Coronary artery (tissue), 2 donors: Measurements from ENCODE around the gene MTARC2.
"Not testable (repeated sequence)": the region's sequence is repeated elsewhere in the genome, so short reads cannot be mapped to it uniquely, and the experiment has no call there.

ENCODE experiments used
- DNase-seq: peaks from one replicate; pipeline ENCODE4 v3.0.0-alpha.2; 2017; ENCODE audit warnings: low spot score
- H3K27ac ChIP-seq, 2 donors: fragments of 200-600 bp; sonication (generic); one replicate each; pipeline ENCODE4 v1.5.1; 2016 to 2019
- H3K4me3 ChIP-seq: fragments of 200-600 bp; sonication (generic); 2 replicates; pipeline ENCODE4 v1.5.1; 2016; ENCODE audit warnings: mild to moderate bottlenecking, moderate library complexity
- CTCF ChIP-seq: fragments of 200-600 bp; sonication (generic); IDR thresholded peaks from one replicate; pipeline ENCODE4 v1.5.1; 2019; ENCODE audit warnings: antibody characterized with exemption

The MTARC2 gene

DNA sequence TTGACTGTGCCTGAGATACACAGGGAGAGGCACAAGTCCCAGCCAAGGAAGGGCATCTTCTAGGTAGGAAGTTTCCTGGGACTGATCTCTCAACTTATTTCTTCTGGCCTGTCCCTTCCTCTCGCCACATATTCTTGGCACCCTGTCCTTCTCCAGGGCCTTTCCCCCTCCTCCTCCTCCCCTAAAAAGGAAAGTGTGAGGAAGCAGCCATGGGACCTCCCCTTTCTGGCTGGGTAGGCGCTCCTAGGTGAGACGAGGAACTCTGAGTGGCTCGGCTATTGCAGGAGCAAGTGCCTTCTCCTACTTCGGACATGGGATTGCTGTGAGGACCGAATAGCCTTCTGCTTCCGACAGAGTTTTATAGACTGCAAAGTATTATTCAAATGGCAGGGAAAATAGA, 15.5 kb upstream of the MTARC2 start:
- peak overlapping the region; percentile 71 to 86 for H3K27ac ChIP-seq
- no peak for DNase-seq
- H3K4me3 ChIP-seq, result peak overlapping the region; percentile 55
- no peak for TF ChIP-seq CTCF

GRCh38 chr1:220733086-220733601, 15.0 kb upstream of the MTARC2 start:
- DNase-seq, result peak; percentile 93
- peak overlapping the region; percentile 71 to 86 for H3K27ac ChIP-seq
- peak overlapping the region; percentile 55 for H3K4me3 ChIP-seq
- peak; percentile 82 for TF ChIP-seq CTCF

DNA sequence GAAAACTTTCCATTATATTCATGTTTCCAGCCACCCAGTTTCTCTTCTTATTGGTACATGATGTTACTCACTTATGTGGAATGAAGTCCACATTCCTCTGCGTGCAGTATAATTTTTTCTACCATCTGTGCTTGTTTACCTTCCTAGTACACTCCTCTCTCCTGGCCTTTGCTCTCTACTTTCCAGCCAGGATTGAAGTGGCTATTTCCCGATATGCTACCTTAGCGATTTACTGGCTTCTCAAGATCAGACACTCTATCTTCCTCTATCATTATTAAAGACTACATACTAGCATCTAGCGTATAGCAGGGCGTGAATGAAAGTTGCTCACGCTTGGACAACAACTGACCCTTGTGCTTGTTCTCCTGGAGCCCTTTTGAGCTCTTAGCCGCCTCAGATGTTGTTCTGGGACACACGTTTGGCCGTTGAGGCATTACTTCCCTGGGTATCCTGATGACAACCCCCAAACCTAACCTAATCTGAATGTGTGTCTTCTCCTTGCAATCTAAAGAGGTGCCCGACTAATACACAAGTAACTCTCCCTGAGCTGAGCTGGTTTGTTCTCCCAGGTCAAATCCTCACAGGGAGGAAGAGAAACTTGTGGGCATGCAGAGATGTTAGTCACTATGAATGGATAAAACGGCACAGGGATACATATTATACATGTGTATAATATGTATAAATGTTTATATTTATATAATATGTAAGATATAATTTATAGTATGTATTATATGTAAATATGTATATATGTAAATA, 13.4 kb upstream of the MTARC2 start:
- H3K27ac ChIP-seq, result peak overlapping the region in 1 of 2 donors; percentile 50
- H3K4me3 ChIP-seq, result no peak overlapping the region
- no peak for TF ChIP-seq CTCF
- no peak for DNase-seq

GRCh38 chr1:220736283-220736682, 11.8 kb upstream of the MTARC2 start:
- not testable (repeated sequence) for H3K4me3 ChIP-seq, H3K27ac ChIP-seq, DNase-seq

GRCh38 chr1:220741349-220741748, 6.8 kb upstream of the MTARC2 start:
- no peak overlapping the region for H3K4me3 ChIP-seq
- DNase-seq, result no peak
- no peak overlapping the region for H3K27ac ChIP-seq
- TF ChIP-seq CTCF, result no peak

- TF ChIP-seq CTCF, result no peak
- no peak for DNase-seq
- Histone ChIP-seq H3K4me3 (no peak overlapping the region), H3K27ac (no peak overlapping the region)
Observed at GRCh38 chr1:220741825-220742224, 6.3 kb upstream of the MTARC2 start.

GRCh38 chr1:220742520-220742919, 5.6 kb upstream of the MTARC2 start:
- Histone ChIP-seq H3K27ac (no peak overlapping the region), H3K4me3 (no peak overlapping the region)
- no peak for TF ChIP-seq CTCF
- DNase-seq, result no peak
